Measurements from ENCODE around the gene RNF224. TPM values are rescaled to one million over a fixed set of nuclear protein-coding genes. Genes with fewer than 3 reads are reported as not detected.

The RNF224 gene
- total RNA-seq, 1 experiment from 2014 or later: not detected

DNA sequence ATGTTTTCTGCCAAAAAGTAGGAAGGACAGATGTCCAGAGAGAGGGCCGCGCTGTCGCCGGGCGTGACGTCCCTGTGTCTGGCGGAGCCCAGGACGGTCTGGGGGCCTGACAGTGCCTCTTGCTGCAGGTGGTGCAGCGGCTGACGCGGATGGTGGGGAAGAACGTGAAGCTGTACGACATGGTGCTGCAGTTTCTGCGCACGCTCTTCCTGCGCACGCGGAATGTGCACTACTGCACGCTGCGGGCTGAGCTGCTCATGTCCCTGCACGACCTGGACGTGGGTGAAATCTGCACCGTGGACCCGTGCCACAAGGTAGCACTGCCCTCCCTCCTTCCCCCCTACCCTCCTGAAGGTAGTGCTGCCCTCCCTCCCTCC is 35.6 kb downstream of the RNF224 start:
- ChIA-PET CTCF (no interaction called here), POLR2A (ENCODE audit: low non-redundant PET) (no interaction called here)
- Histone ChIP-seq H3K36me3 (ENCODE audit: insufficient read depth, low read length, poor library complexity, severe bottlenecking) (peaks cover 33% of the 10 kb centered on the region), H3K27me3 (replicated peaks; ENCODE audit: insufficient read depth, low read depth, low read length, poor library complexity) (no peaks in the 10 kb centered on the region), H3K27ac (ENCODE audit: low read depth, low read length, poor library complexity, severe bottlenecking) (no peak overlapping the region), H3K4me3 (ENCODE audit: low read depth, low read length, poor library complexity, severe bottlenecking) (no peak overlapping the region), H3K4me1 (ENCODE audit: insufficient read depth, low read length, poor library complexity, severe bottlenecking) (no peaks in the 10 kb centered on the region), H3K9me3 (ENCODE audit: low read depth, low read length, poor library complexity, severe bottlenecking) (no peaks in the 10 kb centered on the region)
- intact Hi-C loops (cut with micrococcal nuclease; ENCODE audit: unreplicated experiment): no loop called here
- no peak for TF ChIP-seq EZH2 (IDR thresholded peaks at IDR 0.05; ENCODE audit: borderline replicate concordance, low read depth, low read length, poor library complexity, severe bottlenecking)
- TF ChIP-seq, protein P1, sequence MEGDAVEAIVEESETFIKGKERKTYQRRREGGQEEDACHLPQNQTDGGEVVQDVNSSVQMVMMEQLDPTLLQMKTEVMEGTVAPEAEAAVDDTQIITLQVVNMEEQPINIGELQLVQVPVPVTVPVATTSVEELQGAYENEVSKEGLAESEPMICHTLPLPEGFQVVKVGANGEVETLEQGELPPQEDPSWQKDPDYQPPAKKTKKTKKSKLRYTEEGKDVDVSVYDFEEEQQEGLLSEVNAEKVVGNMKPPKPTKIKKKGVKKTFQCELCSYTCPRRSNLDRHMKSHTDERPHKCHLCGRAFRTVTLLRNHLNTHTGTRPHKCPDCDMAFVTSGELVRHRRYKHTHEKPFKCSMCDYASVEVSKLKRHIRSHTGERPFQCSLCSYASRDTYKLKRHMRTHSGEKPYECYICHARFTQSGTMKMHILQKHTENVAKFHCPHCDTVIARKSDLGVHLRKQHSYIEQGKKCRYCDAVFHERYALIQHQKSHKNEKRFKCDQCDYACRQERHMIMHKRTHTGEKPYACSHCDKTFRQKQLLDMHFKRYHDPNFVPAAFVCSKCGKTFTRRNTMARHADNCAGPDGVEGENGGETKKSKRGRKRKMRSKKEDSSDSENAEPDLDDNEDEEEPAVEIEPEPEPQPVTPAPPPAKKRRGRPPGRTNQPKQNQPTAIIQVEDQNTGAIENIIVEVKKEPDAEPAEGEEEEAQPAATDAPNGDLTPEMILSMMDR (conservative IDR thresholded peaks at IDR 0.05; ENCODE audit: low read depth, low read length): no peak
- DNase-seq (ENCODE audit: low spot score): no peak
- no TSS peak for BruUV-seq (replicated peaks)

DNA sequence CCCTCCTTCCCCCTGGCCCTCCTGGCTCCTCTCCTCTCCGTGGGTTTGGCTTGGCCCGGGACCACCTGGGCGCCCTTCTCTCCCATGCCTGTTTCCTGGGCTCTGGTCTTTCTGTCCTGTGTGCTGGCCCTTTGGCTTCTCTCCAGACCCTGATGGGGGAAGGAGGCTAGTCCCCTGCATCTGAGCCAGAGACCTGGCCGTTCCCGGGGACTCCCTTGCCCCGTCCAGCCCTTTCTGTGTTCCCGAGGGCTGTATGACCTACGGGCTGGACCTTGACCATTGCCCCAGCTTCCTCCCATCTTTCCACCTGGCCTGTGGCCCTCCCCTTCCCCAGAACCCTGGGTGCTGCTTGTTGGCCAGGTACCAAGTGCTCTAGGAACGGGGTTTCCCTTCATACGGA is 36.2 kb downstream of the RNF224 start:
- ChIA-PET POLR2A (ENCODE audit: low non-redundant PET) (no interaction called here), CTCF (no interaction called here)
- Histone ChIP-seq H3K27me3 (replicated peaks; ENCODE audit: insufficient read depth, low read depth, low read length, poor library complexity) (no peaks in the 10 kb centered on the region), H3K27ac (ENCODE audit: low read depth, low read length, poor library complexity, severe bottlenecking) (no peak overlapping the region), H3K36me3 (ENCODE audit: insufficient read depth, low read length, poor library complexity, severe bottlenecking) (peaks cover 34% of the 10 kb centered on the region), H3K9me3 (ENCODE audit: low read depth, low read length, poor library complexity, severe bottlenecking) (no peaks in the 10 kb centered on the region), H3K4me3 (ENCODE audit: low read depth, low read length, poor library complexity, severe bottlenecking) (no peak overlapping the region), H3K4me1 (ENCODE audit: insufficient read depth, low read length, poor library complexity, severe bottlenecking) (no peaks in the 10 kb centered on the region)
- intact Hi-C loops (cut with micrococcal nuclease; ENCODE audit: unreplicated experiment): no loop called here
- no TSS peak for BruUV-seq (replicated peaks)
- DNase-seq (ENCODE audit: low spot score): no peak
- TF ChIP-seq EZH2 (IDR thresholded peaks at IDR 0.05; ENCODE audit: borderline replicate concordance, low read depth, low read length, poor library complexity, severe bottlenecking): no peak
- TF ChIP-seq, protein P1 (conservative IDR thresholded peaks at IDR 0.05; ENCODE audit: low read depth, low read length): no peak

DNA sequence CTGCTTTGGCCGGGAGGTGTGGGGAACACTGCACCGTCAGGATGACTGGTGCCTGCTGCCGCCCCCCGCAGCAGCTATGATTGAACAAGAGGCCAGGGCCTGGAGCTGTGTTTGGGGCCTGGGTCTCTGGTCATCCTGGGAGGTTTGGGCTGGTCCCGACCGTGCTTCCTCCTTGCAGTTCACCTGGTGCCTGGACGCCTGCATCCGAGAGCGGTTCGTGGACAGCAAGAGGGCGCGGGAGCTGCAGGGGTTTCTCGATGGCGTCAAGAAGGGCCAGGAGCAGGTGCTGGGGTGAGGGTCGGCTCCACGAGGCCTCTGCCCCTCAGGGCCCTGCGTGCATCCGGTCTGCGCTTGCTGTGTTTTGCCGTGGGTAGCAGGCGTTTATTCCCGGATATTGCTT is 36.8 kb downstream of the RNF224 start:
- no peaks in the 10 kb centered on the region for H3K4me1 ChIP-seq (ENCODE audit: insufficient read depth, low read length, poor library complexity, severe bottlenecking)
- H3K36me3 ChIP-seq (ENCODE audit: insufficient read depth, low read length, poor library complexity, severe bottlenecking): peaks cover 28% of the 10 kb centered on the region
- no peak overlapping the region for H3K4me3 ChIP-seq (ENCODE audit: low read depth, low read length, poor library complexity, severe bottlenecking)
- ChIA-PET POLR2A (ENCODE audit: low non-redundant PET) (no interaction called here), CTCF (no interaction called here)
- intact Hi-C loops (cut with micrococcal nuclease; ENCODE audit: unreplicated experiment): no loop called here
- BruUV-seq (replicated peaks): no TSS peak
- H3K27me3 ChIP-seq (replicated peaks; ENCODE audit: insufficient read depth, low read depth, low read length, poor library complexity): no peaks in the 10 kb centered on the region
- TF ChIP-seq, protein P1 (conservative IDR thresholded peaks at IDR 0.05; ENCODE audit: low read depth, low read length): no peak
- no peak for TF ChIP-seq EZH2 (IDR thresholded peaks at IDR 0.05; ENCODE audit: borderline replicate concordance, low read depth, low read length, poor library complexity, severe bottlenecking)
- DNase-seq (ENCODE audit: low spot score): no peak
- H3K9me3 ChIP-seq (ENCODE audit: low read depth, low read length, poor library complexity, severe bottlenecking): no peaks in the 10 kb centered on the region
- H3K27ac ChIP-seq (ENCODE audit: low read depth, low read length, poor library complexity, severe bottlenecking): no peak overlapping the region

All from A673 (cell line).